ENCODE results near the gene KATNAL2.

DNA sequence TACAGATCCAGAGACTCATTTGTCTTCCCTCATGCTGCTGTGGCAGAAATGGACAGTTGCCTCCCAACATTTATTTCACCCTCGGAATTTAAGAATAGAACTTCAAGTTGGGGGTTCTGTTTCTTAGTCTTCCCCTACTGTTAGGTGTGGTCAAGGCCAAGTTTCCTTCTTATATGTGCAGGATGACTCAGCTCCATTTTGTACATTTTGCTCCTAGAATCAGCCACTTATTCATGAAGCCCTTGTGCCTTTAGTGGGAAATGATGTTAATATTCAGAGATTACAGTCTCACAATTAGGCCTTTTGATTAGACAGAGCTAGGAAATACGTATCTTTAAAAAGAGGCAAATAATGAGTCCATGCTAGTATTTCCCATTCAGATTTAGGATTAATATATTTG lies 164.2 kb downstream of the KATNAL2 start:
- TF ChIP-seq, protein P1, sequence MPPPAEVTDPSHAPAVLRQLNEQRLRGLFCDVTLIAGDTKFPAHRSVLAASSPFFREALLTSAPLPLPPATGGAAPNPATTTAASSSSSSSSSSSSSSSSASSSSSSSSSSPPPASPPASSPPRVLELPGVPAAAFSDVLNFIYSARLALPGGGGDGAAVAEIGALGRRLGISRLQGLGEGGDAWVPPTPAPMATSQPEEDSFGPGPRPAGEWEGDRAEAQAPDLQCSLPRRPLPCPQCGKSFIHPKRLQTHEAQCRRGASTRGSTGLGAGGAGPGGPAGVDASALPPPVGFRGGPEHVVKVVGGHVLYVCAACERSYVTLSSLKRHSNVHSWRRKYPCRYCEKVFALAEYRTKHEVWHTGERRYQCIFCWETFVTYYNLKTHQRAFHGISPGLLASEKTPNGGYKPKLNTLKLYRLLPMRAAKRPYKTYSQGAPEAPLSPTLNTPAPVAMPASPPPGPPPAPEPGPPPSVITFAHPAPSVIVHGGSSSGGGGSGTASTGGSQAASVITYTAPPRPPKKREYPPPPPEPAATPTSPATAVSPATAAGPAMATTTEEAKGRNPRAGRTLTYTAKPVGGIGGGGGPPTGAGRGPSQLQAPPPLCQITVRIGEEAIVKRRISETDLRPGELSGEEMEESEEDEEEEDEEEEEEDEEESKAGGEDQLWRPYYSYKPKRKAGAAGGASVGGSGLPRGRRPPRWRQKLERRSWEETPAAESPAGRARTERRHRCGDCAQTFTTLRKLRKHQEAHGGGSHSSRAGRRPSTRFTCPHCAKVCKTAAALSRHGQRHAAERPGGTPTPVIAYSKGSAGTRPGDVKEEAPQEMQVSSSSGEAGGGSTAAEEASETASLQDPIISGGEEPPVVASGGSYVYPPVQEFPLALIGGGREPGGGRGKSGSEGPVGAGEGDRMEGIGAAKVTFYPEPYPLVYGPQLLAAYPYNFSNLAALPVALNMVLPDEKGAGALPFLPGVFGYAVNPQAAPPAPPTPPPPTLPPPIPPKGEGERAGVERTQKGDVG (CRISPR knock-in tag; IDR thresholded peaks at IDR 0.05): no peak
- TF ChIP-seq MXI1 (IDR thresholded peaks at IDR 0.05; ENCODE audit: low read depth, low read length): no peak
- TF ChIP-seq, protein P2, sequence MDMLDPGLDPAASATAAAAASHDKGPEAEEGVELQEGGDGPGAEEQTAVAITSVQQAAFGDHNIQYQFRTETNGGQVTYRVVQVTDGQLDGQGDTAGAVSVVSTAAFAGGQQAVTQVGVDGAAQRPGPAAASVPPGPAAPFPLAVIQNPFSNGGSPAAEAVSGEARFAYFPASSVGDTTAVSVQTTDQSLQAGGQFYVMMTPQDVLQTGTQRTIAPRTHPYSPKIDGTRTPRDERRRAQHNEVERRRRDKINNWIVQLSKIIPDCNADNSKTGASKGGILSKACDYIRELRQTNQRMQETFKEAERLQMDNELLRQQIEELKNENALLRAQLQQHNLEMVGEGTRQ (IDR thresholded peaks at IDR 0.05; ENCODE audit: borderline replicate concordance, low read depth, low read length): no peak
- no peak for TF ChIP-seq POLR2AphosphoS5 (IDR thresholded peaks at IDR 0.05; ENCODE audit: low read length)
- TF ChIP-seq, protein P3, sequence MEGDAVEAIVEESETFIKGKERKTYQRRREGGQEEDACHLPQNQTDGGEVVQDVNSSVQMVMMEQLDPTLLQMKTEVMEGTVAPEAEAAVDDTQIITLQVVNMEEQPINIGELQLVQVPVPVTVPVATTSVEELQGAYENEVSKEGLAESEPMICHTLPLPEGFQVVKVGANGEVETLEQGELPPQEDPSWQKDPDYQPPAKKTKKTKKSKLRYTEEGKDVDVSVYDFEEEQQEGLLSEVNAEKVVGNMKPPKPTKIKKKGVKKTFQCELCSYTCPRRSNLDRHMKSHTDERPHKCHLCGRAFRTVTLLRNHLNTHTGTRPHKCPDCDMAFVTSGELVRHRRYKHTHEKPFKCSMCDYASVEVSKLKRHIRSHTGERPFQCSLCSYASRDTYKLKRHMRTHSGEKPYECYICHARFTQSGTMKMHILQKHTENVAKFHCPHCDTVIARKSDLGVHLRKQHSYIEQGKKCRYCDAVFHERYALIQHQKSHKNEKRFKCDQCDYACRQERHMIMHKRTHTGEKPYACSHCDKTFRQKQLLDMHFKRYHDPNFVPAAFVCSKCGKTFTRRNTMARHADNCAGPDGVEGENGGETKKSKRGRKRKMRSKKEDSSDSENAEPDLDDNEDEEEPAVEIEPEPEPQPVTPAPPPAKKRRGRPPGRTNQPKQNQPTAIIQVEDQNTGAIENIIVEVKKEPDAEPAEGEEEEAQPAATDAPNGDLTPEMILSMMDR (IDR thresholded peaks at IDR 0.05 in 2 of 3, conservative IDR thresholded peaks at IDR 0.05 in 1 of 3; ENCODE audit: control insufficient read depth in 2 of 3, extremely low read depth in 1 of 3, insufficient read depth in 1 of 3, low read depth in 3 of 3, low read length in 3 of 3): no peak
- TF ChIP-seq, protein P4, sequence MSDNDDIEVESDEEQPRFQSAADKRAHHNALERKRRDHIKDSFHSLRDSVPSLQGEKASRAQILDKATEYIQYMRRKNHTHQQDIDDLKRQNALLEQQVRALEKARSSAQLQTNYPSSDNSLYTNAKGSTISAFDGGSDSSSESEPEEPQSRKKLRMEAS (IDR thresholded peaks at IDR 0.05; ENCODE audit: low read depth, low read length): no peak
- TF ChIP-seq RAD51 (IDR thresholded peaks at IDR 0.05): no peak
- no peak for TF ChIP-seq SMC3 (IDR thresholded peaks at IDR 0.05; ENCODE audit: borderline replicate concordance, low read length)
